ENCODE data around the gene FNDC3B. TPM values are rescaled to one million over a fixed set of nuclear protein-coding genes. Genes with fewer than 3 reads are reported as not detected.

Gene FNDC3B
- total RNA-seq, 1 donor from 2014 or later = 79.2 TPM

GRCh38 chr3:172057624-172058327 is 18.4 kb downstream of the FNDC3B start:
- peaks cover 16% of the 10 kb centered on the region for H3K36me3 Mint-ChIP-seq
- H3K27me3 Mint-ChIP-seq = no peaks in the 10 kb centered on the region
- H3K4me3 Mint-ChIP-seq = peak overlapping the region; percentile 50
- H3K27ac Mint-ChIP-seq = no peak overlapping the region
- no peaks in the 10 kb centered on the region for H3K9me3 Mint-ChIP-seq
- DNase-seq (ENCODE audit: extremely low spot score, unreplicated experiment) = no peak
- peaks cover 46% of the 10 kb centered on the region for H3K4me1 Mint-ChIP-seq (ENCODE audit: unreplicated experiment)
- TF ChIP-seq CTCF (conservative IDR thresholded peaks at IDR 0.05) = no peak

GRCh38 chr3:172059532-172059931 is 20.2 kb downstream of the FNDC3B start:
- Mint-ChIP-seq H3K36me3 (peaks cover 23% of the 10 kb centered on the region), H3K27me3 (no peaks in the 10 kb centered on the region), H3K9me3 (no peaks in the 10 kb centered on the region), H3K27ac (no peak overlapping the region), H3K4me3 (no peak overlapping the region), H3K4me1 (ENCODE audit: unreplicated experiment) (peaks cover 52% of the 10 kb centered on the region)
- no peak for TF ChIP-seq CTCF (conservative IDR thresholded peaks at IDR 0.05)
- no peak for DNase-seq (ENCODE audit: extremely low spot score, unreplicated experiment)

GRCh38 chr3:172060234-172060633 is 20.9 kb downstream of the FNDC3B start:
- peaks cover 24% of the 10 kb centered on the region for H3K36me3 Mint-ChIP-seq
- no peak for TF ChIP-seq CTCF (conservative IDR thresholded peaks at IDR 0.05)
- peaks cover 54% of the 10 kb centered on the region for H3K4me1 Mint-ChIP-seq (ENCODE audit: unreplicated experiment)

GRCh38 chr3:172061724-172062184 is 22.4 kb downstream of the FNDC3B start:
- Mint-ChIP-seq H3K9me3 (no peaks in the 10 kb centered on the region), H3K4me1 (ENCODE audit: unreplicated experiment) (peaks cover 57% of the 10 kb centered on the region), H3K27me3 (no peaks in the 10 kb centered on the region), H3K36me3 (peaks cover 16% of the 10 kb centered on the region), H3K27ac (no peak overlapping the region), H3K4me3 (no peak overlapping the region)
- DNase-seq (ENCODE audit: extremely low spot score, unreplicated experiment) = no peak
- TF ChIP-seq CTCF (conservative IDR thresholded peaks at IDR 0.05) = no peak

More at GRCh38 chr3:172060234-172060633, 20.9 kb downstream of the FNDC3B start:
- Mint-ChIP-seq H3K27ac (no peak overlapping the region), H3K9me3 (no peaks in the 10 kb centered on the region), H3K27me3 (no peaks in the 10 kb centered on the region), H3K4me3 (no peak overlapping the region)
- no peak for DNase-seq (ENCODE audit: extremely low spot score, unreplicated experiment)

GRCh38 chr3:172062761-172063160 is 23.4 kb downstream of the FNDC3B start:
- no peak overlapping the region for H3K27ac Mint-ChIP-seq
- H3K36me3 Mint-ChIP-seq = peaks cover 19% of the 10 kb centered on the region
- no peak for DNase-seq (ENCODE audit: extremely low spot score, unreplicated experiment)
- no peaks in the 10 kb centered on the region for H3K27me3 Mint-ChIP-seq
- no peak overlapping the region for H3K4me3 Mint-ChIP-seq
- H3K9me3 Mint-ChIP-seq = no peaks in the 10 kb centered on the region
- TF ChIP-seq CTCF (conservative IDR thresholded peaks at IDR 0.05) = no peak
- peaks cover 57% of the 10 kb centered on the region for H3K4me1 Mint-ChIP-seq (ENCODE audit: unreplicated experiment)

All from type B pancreatic cell (in vitro differentiated cells).